Measurements from ENCODE around the gene TFF2. TPM values are rescaled to one million over a fixed set of nuclear protein-coding genes. Genes with fewer than 3 reads are reported as not detected.

Gene TFF2
- total RNA-seq, 1 donor from 2014 or later = not detected

- Histone ChIP-seq H3K4me1 (no peaks in the 10 kb centered on the region), H3K27ac (replicated peaks) (no peak overlapping the region), H3K27me3 (ENCODE audit: low read depth) (peaks cover 28% of the 10 kb centered on the region), H3K9me3 (replicated peaks) (no peaks in the 10 kb centered on the region), H3K4me3 (no peak overlapping the region), H3K36me3 (no peaks in the 10 kb centered on the region)
- no peak for DNase-seq
- TF ChIP-seq CTCF (IDR thresholded peaks at IDR 0.05; ENCODE audit: borderline replicate concordance) = no peak
- intact Hi-C loops (cut with micrococcal nuclease) = no loop called here
These were observed 7.2 kb downstream of the TFF2 start for GRCh38 chr21:42343556-42343955.

GRCh38 chr21:42343101-42343500, 7.7 kb downstream of the TFF2 start:
- Histone ChIP-seq H3K36me3 (no peaks in the 10 kb centered on the region), H3K4me1 (no peaks in the 10 kb centered on the region), H3K9me3 (replicated peaks) (no peaks in the 10 kb centered on the region), H3K27me3 (ENCODE audit: low read depth) (peaks cover 25% of the 10 kb centered on the region), H3K4me3 (no peak overlapping the region), H3K27ac (replicated peaks) (no peak overlapping the region)
- no peak for DNase-seq
- intact Hi-C loops (cut with micrococcal nuclease) = no loop called here
- TF ChIP-seq CTCF (IDR thresholded peaks at IDR 0.05; ENCODE audit: borderline replicate concordance) = no peak

- intact Hi-C loops (cut with micrococcal nuclease) = no loop called here
- Histone ChIP-seq H3K27me3 (ENCODE audit: low read depth) (peaks cover 21% of the 10 kb centered on the region), H3K4me3 (no peak overlapping the region), H3K36me3 (no peaks in the 10 kb centered on the region), H3K9me3 (replicated peaks) (no peaks in the 10 kb centered on the region), H3K4me1 (no peaks in the 10 kb centered on the region), H3K27ac (replicated peaks) (no peak overlapping the region)
- DNase-seq = no peak
- no peak for TF ChIP-seq CTCF (IDR thresholded peaks at IDR 0.05; ENCODE audit: borderline replicate concordance)
These were observed 8.8 kb downstream of the TFF2 start for GRCh38 chr21:42341776-42342542.

GRCh38 chr21:42340187-42341050, 10.4 kb downstream of the TFF2 start:
- Histone ChIP-seq H3K36me3 (no peaks in the 10 kb centered on the region), H3K27me3 (ENCODE audit: low read depth) (peaks cover 22% of the 10 kb centered on the region), H3K4me1 (no peaks in the 10 kb centered on the region), H3K27ac (replicated peaks) (no peak overlapping the region), H3K4me3 (no peak overlapping the region), H3K9me3 (replicated peaks) (no peaks in the 10 kb centered on the region)
- DNase-seq = no peak
- no peak for TF ChIP-seq CTCF (IDR thresholded peaks at IDR 0.05; ENCODE audit: borderline replicate concordance)
- intact Hi-C loops (cut with micrococcal nuclease) = no loop called here

GRCh38 chr21:42338729-42339715, 11.8 kb downstream of the TFF2 start:
- TF ChIP-seq CTCF (IDR thresholded peaks at IDR 0.05; ENCODE audit: borderline replicate concordance) = no peak
- Histone ChIP-seq H3K36me3 (no peaks in the 10 kb centered on the region), H3K27me3 (ENCODE audit: low read depth) (peaks cover 36% of the 10 kb centered on the region), H3K4me3 (no peak overlapping the region), H3K4me1 (no peaks in the 10 kb centered on the region), H3K9me3 (replicated peaks) (no peaks in the 10 kb centered on the region), H3K27ac (replicated peaks) (no peak overlapping the region)
- DNase-seq = no peak
- intact Hi-C loops (cut with micrococcal nuclease) = no loop called here

All from left ventricle myocardium inferior (tissue), 1 donor.